ENCODE results near the gene BLVRB.

The BLVRB gene

DNA sequence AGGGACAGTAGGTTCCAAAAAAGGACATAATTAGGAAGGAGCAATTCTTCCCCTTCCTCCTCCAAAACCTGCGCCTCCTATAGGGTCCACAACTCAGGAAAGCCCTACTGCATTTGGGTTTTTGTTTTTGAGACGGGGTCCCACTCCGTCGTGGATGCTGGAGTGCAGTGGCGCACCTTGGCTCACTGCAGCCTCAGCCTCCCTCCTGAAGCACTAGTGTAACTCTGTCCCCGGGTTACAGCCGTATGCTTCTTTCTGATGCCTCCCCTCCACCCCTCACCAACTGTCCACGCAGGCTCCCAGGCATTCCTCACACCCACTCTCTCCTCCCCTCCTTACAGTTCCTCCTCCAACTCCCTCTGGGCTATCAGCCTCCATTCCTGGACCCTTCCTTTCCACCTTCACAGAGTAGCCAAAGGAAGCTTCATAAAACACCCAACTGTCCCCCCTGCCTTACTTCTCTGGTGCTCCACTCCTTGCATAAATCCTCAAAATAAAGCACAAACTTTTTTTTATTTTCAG, 19.2 kb downstream of the BLVRB start:
- Histone ChIP-seq H3K36me3 (ENCODE audit: insufficient read depth, low read length) (peaks cover 2% of the 10 kb centered on the region; the same call in 1 of the 2 replicates), H3K4me2 (ENCODE audit: low read depth, low read length, poor library complexity, severe bottlenecking) (no peak overlapping the region), H3K9me2 (replicated peaks; ENCODE audit: low read depth, low read length) (no peaks in the 10 kb centered on the region), H3K9ac (ENCODE audit: low read depth, low read length, poor library complexity, severe bottlenecking) (no peak overlapping the region), H3K4me3 (ENCODE audit: low read length, poor library complexity, severe bottlenecking) (no peak overlapping the region), H3K79me2 (ENCODE audit: insufficient read depth, low read length) (peaks cover 17% of the 10 kb centered on the region), H2AFZ (ENCODE audit: low read length) (no peak overlapping the region), H3F3A (ENCODE audit: low read depth) (no peaks in the 10 kb centered on the region), H3K9me3 (ENCODE audit: insufficient read depth, low read depth, low read length) (no peaks in the 10 kb centered on the region), H3K27me3 (ENCODE audit: insufficient read depth, low read length, poor library complexity, severe bottlenecking) (no peaks in the 10 kb centered on the region), H3K4me1 (ENCODE audit: insufficient read depth, low read length, poor library complexity, severe bottlenecking) (peaks cover 18% of the 10 kb centered on the region), H4K20me1 (ENCODE audit: insufficient read depth, low read length, poor library complexity, severe bottlenecking) (peaks cover 15% of the 10 kb centered on the region)
- TF ChIP-seq EZH2phosphoT487 (IDR thresholded peaks at IDR 0.05; ENCODE audit: borderline replicate concordance) = no peak

DNA sequence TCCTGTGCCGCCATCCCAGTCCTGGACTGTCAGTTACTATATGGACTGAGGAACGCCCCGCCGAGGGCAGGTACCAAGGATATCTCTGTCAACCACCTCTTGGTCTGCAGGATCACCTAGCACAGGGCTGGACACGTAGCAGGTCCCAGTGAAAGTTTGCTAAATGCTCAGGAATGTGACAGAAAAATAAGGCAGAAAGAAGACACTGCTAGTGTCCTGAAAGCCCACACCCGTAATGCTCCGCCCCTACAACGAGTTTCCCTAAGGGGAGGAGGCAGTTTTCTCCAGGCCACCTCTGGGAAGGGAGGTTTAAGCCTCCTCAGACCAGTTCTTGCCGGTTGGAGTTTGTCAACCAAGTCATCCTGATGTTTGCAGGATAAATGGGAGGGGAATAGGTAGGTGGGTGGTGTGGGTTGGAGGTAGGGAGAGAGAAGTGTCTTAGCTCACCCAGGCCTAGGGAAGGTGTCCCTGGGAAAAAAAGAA, 19.7 kb downstream of the BLVRB start:
- H3K9me2 ChIP-seq (replicated peaks; ENCODE audit: low read depth, low read length) = no peaks in the 10 kb centered on the region
- H3F3A ChIP-seq (ENCODE audit: low read depth) = no peaks in the 10 kb centered on the region
- peaks cover 7% of the 10 kb centered on the region; the same call in 1 of the 2 replicates for H3K36me3 ChIP-seq (ENCODE audit: insufficient read depth, low read length)
- peaks cover 19% of the 10 kb centered on the region for H4K20me1 ChIP-seq (ENCODE audit: insufficient read depth, low read length, poor library complexity, severe bottlenecking)
- H3K4me3 ChIP-seq (ENCODE audit: low read length, poor library complexity, severe bottlenecking) = no peak overlapping the region
- H3K4me1 ChIP-seq (ENCODE audit: insufficient read depth, low read length, poor library complexity, severe bottlenecking) = peaks cover 18% of the 10 kb centered on the region
- TF ChIP-seq EZH2phosphoT487 (IDR thresholded peaks at IDR 0.05; ENCODE audit: borderline replicate concordance) (no peak), CTCF (conservative IDR thresholded peaks at IDR 0.05; ENCODE audit: low read length) (no peak)
- peaks cover 19% of the 10 kb centered on the region for H3K79me2 ChIP-seq (ENCODE audit: insufficient read depth, low read length)
- no peak overlapping the region for H3K9ac ChIP-seq (ENCODE audit: low read depth, low read length, poor library complexity, severe bottlenecking)
- no peak overlapping the region for H2AFZ ChIP-seq (ENCODE audit: low read length)
- H3K4me2 ChIP-seq (ENCODE audit: low read depth, low read length, poor library complexity, severe bottlenecking) = no peak overlapping the region
- H3K27me3 ChIP-seq (ENCODE audit: insufficient read depth, low read length, poor library complexity, severe bottlenecking) = no peaks in the 10 kb centered on the region
- H3K9me3 ChIP-seq (ENCODE audit: insufficient read depth, low read depth, low read length) = no peaks in the 10 kb centered on the region

GRCh38 chr19:40444825-40445312, 20.7 kb downstream of the BLVRB start:
- TF ChIP-seq EZH2phosphoT487 (IDR thresholded peaks at IDR 0.05; ENCODE audit: borderline replicate concordance) (no peak), CTCF (conservative IDR thresholded peaks at IDR 0.05; ENCODE audit: low read length) (peak; percentile 50)

More at GRCh38 chr19:40444825-40445312, 20.7 kb downstream of the BLVRB start:
- Histone ChIP-seq H3K4me2 (ENCODE audit: low read depth, low read length, poor library complexity, severe bottlenecking) (peak overlapping the region; percentile 96), H3K79me2 (ENCODE audit: insufficient read depth, low read length) (peaks cover 19% of the 10 kb centered on the region), H4K20me1 (ENCODE audit: insufficient read depth, low read length, poor library complexity, severe bottlenecking) (peaks cover 19% of the 10 kb centered on the region), H3F3A (ENCODE audit: low read depth) (no peaks in the 10 kb centered on the region), H3K4me1 (ENCODE audit: insufficient read depth, low read length, poor library complexity, severe bottlenecking) (peaks cover 18% of the 10 kb centered on the region), H2AFZ (ENCODE audit: low read length) (peak overlapping the region; percentile 98), H3K9me3 (ENCODE audit: insufficient read depth, low read depth, low read length) (no peaks in the 10 kb centered on the region), H3K27me3 (ENCODE audit: insufficient read depth, low read length, poor library complexity, severe bottlenecking) (no peaks in the 10 kb centered on the region), H3K9me2 (replicated peaks; ENCODE audit: low read depth, low read length) (no peaks in the 10 kb centered on the region), H3K4me3 (ENCODE audit: low read length, poor library complexity, severe bottlenecking) (peak overlapping the region; percentile 87), H3K9ac (ENCODE audit: low read depth, low read length, poor library complexity, severe bottlenecking) (peak overlapping the region; percentile 94), H3K36me3 (ENCODE audit: insufficient read depth, low read length) (peaks cover 12% of the 10 kb centered on the region; the same call in 1 of the 2 replicates)

All from Loucy (cell line).